ENCODE results near the gene C14orf180.

The C14orf180 gene

GRCh38 chr14:104550861-104551728, 28.5 kb upstream of the C14orf180 start:
- DNase-seq, result no peak

- no peak for DNase-seq
Measured at GRCh38 chr14:104551851-104552737, 27.5 kb upstream of the C14orf180 start.

- DNase-seq, result no peak
Measured at GRCh38 chr14:104552738-104553125, 26.8 kb upstream of the C14orf180 start.

GRCh38 chr14:104553166-104554087, 26.1 kb upstream of the C14orf180 start:
- no peak for DNase-seq

- no peak for DNase-seq
Measured at GRCh38 chr14:104554088-104554607, 25.4 kb upstream of the C14orf180 start.

- DNase-seq, result no peak
Measured at GRCh38 chr14:104554608-104555429, 24.7 kb upstream of the C14orf180 start.

- no peak for DNase-seq
Measured at GRCh38 chr14:104555430-104556255, 23.9 kb upstream of the C14orf180 start.

- no peak for DNase-seq
Measured at GRCh38 chr14:104556256-104557021, 23.1 kb upstream of the C14orf180 start.

GRCh38 chr14:104557086-104557485, 22.5 kb upstream of the C14orf180 start:
- DNase-seq, result no peak

GRCh38 chr14:104557766-104558165, 21.8 kb upstream of the C14orf180 start:
- no peak for DNase-seq

GRCh38 chr14:104558231-104559027, 21.1 kb upstream of the C14orf180 start:
- DNase-seq, result no peak

- no peak for DNase-seq
Measured at GRCh38 chr14:104559028-104559803, 20.3 kb upstream of the C14orf180 start.

- no peak for DNase-seq
Measured at GRCh38 chr14:104559804-104560585, 19.6 kb upstream of the C14orf180 start.

GRCh38 chr14:104560586-104560945, 19.0 kb upstream of the C14orf180 start:
- DNase-seq, result no peak

GRCh38 chr14:104561124-104561557, 18.4 kb upstream of the C14orf180 start:
- no peak for DNase-seq

GRCh38 chr14:104561632-104562495, 17.7 kb upstream of the C14orf180 start:
- DNase-seq, result no peak
